Endodermal cell (in vitro differentiated cells): ENCODE measurements around the gene HDAC4. TPM values are rescaled to one million over a fixed set of nuclear protein-coding genes. Genes with fewer than 3 reads are reported as not detected.

Source experiments
- DNase-seq: peaks from one replicate; pipeline ENCODE4 v3.0.0-alpha.2; 2017
- H3K27ac ChIP-seq: 2 replicates; pipeline ENCODE4 v1.5.1; 2013; ENCODE audit warnings: mild to moderate bottlenecking, low read depth, low read length, moderate library complexity
- H3K27me3 ChIP-seq: 2 replicates; pipeline ENCODE4 v1.6.1; 2013; ENCODE audit warnings: mild to moderate bottlenecking, low read length, moderate library complexity; ENCODE audit not compliant: insufficient read depth, control insufficient read depth, poor library complexity, severe bottlenecking
- H3K36me3 ChIP-seq: 2 replicates; pipeline ENCODE4 v1.7.0; 2013; ENCODE audit warnings: mild to moderate bottlenecking, low read length, moderate library complexity; ENCODE audit not compliant: control insufficient read depth, insufficient read depth
- H3K4me1 ChIP-seq: one replicate; pipeline ENCODE4 v1.7.0; 2013; ENCODE audit warnings: low read length; ENCODE audit not compliant: control insufficient read depth, insufficient read depth
- H3K4me3 ChIP-seq: 2 replicates; pipeline ENCODE4 v1.5.1; 2013; ENCODE audit warnings: mild to moderate bottlenecking, low read length, moderate library complexity
- H3K9ac ChIP-seq: 2 replicates; pipeline ENCODE4 v1.6.1; 2013; ENCODE audit warnings: mild to moderate bottlenecking, low read length, moderate library complexity; ENCODE audit not compliant: poor library complexity, severe bottlenecking; ENCODE audit errors: extremely low read depth
- H3K9me3 ChIP-seq: 2 replicates; pipeline ENCODE4 v1.6.1; 2013; ENCODE audit warnings: mild to moderate bottlenecking, low read length, moderate library complexity; ENCODE audit not compliant: control insufficient read depth
- H3K27ac Mint-ChIP-seq: 2 replicates; pipeline ENCODE4 v1.8.0; 2020; ENCODE audit warnings: mixed read lengths
- H3K27me3 Mint-ChIP-seq: 2 replicates; pipeline ENCODE4 v1.8.0; 2021; ENCODE audit warnings: mild to moderate bottlenecking, mixed read lengths; ENCODE audit not compliant: insufficient read depth
- H3K36me3 Mint-ChIP-seq: 2 replicates; pipeline ENCODE4 v1.8.0; 2020; ENCODE audit warnings: low read depth, mixed read lengths
- H3K4me1 Mint-ChIP-seq: 2 replicates; pipeline ENCODE4 v1.8.0; 2020; ENCODE audit warnings: mixed read lengths
- H3K4me3 Mint-ChIP-seq: 2 replicates; pipeline ENCODE4 v1.8.0; 2020; ENCODE audit warnings: mild to moderate bottlenecking, moderate library complexity, mixed read lengths
- H3K9me3 Mint-ChIP-seq: 2 replicates; pipeline ENCODE4 v1.8.0; 2020; ENCODE audit warnings: mild to moderate bottlenecking, mixed read lengths
- WGBS, 2 experiments: methylation state at CpG; one replicate each; pipeline versions ENCODE4 v1.1.5 to v1.1.7; 2013; ENCODE audit warnings: missing lambda C conversion rate in 2 of 2, mixed read lengths in 1 of 2; ENCODE audit not compliant: insufficient coverage in 1 of 2, insufficient read length in 1 of 2; 5-methylcytosine and 5-hydroxymethylcytosine counted together
- total RNA-seq, 2 donors: library from RNA; stranded (reverse); fragmentation: NEBNext Ultra II Directional in 1 of 2; extraction: Animal tissue kit (Norgen Biotek cat#: 25700) in 1 of 2; gene quantifications; 2 replicates in 1 of 2; 3 replicates in 1 of 2; pipeline ENCODE4 v1.2.1, GENCODE V29; 2021
- TF ChIP-seq, protein P1 (sequence below): fragments of 200-600 bp; sonication (generic); conservative IDR thresholded peaks from 2 replicates; pipeline ENCODE4 v1.5.0; 2021; ENCODE audit warnings: antibody characterized with exemption, mild to moderate bottlenecking

The HDAC4 gene
- total RNA-seq, 2 donors from 2014 or later: 45.7 to 51.2 TPM

DNA sequence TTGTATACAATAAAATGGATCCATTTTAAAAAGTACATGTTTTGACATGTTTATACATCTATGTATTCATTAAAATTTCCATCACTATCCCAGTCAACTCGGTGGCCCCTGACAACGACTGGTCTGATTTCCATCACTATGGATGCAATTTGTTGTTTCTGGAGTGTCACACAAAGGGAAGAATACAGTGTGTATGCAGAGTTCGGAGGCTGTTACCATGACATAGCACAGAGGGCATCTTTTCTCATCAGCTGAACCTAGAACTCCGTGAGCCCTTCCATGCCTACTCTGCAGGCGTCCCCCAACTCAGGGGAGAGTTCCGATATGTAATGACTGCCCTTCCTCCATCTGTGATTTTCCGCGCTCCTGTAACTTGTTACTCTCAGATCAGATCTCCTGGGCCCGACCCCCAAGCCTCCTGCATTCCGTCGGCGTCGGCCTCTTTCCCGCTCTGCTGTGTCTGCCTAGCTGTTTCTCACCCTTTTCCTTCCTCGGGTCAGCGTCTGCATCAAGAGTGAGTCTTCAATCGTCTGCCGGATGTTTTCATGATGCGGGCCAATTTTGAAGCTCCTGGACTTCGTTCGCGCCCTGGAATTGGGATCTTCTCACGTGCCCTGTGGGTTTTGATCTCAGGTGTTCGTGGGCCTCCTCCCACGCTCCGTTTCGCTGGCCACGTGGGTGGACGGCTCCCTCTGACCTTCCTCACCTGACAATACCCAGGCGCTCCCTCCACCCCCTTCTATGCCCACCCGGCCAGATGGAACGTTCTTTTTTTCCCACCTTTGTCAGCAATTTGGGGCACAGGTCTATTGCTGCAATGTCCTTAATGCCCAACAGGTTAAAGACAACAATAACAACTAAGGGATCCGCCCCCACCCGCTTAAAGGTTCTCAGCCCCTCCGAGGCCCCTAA lies 391.9 kb downstream of the HDAC4 start:
- no peaks in the 10 kb centered on the region for H3K36me3 ChIP-seq
- peak; percentile 44 for DNase-seq
- H3K27me3 Mint-ChIP-seq: peaks cover 6% of the 10 kb centered on the region
- no peaks in the 10 kb centered on the region for H3K4me1 ChIP-seq
- no peaks in the 10 kb centered on the region for H3K9me3 Mint-ChIP-seq
- no peak overlapping the region for H3K9ac ChIP-seq
- H3K4me3 Mint-ChIP-seq: no peak overlapping the region
- H3K36me3 Mint-ChIP-seq: no peaks in the 10 kb centered on the region
- H3K9me3 ChIP-seq: no peaks in the 10 kb centered on the region
- no peaks in the 10 kb centered on the region for H3K27me3 ChIP-seq
- H3K27ac ChIP-seq: no peak overlapping the region
- TF ChIP-seq, protein P1, sequence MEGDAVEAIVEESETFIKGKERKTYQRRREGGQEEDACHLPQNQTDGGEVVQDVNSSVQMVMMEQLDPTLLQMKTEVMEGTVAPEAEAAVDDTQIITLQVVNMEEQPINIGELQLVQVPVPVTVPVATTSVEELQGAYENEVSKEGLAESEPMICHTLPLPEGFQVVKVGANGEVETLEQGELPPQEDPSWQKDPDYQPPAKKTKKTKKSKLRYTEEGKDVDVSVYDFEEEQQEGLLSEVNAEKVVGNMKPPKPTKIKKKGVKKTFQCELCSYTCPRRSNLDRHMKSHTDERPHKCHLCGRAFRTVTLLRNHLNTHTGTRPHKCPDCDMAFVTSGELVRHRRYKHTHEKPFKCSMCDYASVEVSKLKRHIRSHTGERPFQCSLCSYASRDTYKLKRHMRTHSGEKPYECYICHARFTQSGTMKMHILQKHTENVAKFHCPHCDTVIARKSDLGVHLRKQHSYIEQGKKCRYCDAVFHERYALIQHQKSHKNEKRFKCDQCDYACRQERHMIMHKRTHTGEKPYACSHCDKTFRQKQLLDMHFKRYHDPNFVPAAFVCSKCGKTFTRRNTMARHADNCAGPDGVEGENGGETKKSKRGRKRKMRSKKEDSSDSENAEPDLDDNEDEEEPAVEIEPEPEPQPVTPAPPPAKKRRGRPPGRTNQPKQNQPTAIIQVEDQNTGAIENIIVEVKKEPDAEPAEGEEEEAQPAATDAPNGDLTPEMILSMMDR: no peak
- no peak overlapping the region for H3K27ac Mint-ChIP-seq
- H3K4me1 Mint-ChIP-seq: no peaks in the 10 kb centered on the region
- WGBS, 2 experiments: 89 to 90% methylated on average over 28 to 35 of the region's 35 CpGs
- no peak overlapping the region for H3K4me3 ChIP-seq

DNA sequence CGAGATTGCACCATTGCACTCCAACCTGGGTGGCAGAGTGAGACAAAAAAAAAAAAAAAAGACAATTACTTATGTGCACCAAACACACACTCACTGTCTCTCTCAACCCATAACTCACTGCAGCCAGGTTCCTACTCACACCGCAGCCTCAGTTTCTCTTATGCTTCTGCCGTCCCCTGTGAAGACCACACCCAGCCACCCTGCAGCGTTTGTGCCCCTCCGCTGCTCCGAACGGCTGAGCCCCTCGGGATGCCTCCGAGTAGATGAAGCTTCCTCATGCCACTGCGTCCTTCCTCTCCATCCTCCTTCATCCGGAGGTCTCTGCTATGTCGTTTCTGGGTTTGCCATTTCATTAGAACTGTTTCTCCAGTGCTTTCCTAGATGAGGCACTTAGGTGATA lies 392.8 kb downstream of the HDAC4 start:
- Histone ChIP-seq H3K9me3 (no peaks in the 10 kb centered on the region), H3K27me3 (no peaks in the 10 kb centered on the region), H3K9ac (no peak overlapping the region), H3K36me3 (no peaks in the 10 kb centered on the region), H3K4me3 (no peak overlapping the region), H3K4me1 (no peaks in the 10 kb centered on the region), H3K27ac (no peak overlapping the region)
- WGBS, 2 experiments: 92 to 97% methylated on average over 11 to 12 of the region's 12 CpGs
- Mint-ChIP-seq H3K27me3 (peaks cover 6% of the 10 kb centered on the region), H3K36me3 (no peaks in the 10 kb centered on the region), H3K4me3 (no peak overlapping the region), H3K4me1 (no peaks in the 10 kb centered on the region), H3K27ac (no peak overlapping the region), H3K9me3 (no peaks in the 10 kb centered on the region)
- DNase-seq: peak; percentile 25
- TF ChIP-seq, protein P1: no peak

DNA sequence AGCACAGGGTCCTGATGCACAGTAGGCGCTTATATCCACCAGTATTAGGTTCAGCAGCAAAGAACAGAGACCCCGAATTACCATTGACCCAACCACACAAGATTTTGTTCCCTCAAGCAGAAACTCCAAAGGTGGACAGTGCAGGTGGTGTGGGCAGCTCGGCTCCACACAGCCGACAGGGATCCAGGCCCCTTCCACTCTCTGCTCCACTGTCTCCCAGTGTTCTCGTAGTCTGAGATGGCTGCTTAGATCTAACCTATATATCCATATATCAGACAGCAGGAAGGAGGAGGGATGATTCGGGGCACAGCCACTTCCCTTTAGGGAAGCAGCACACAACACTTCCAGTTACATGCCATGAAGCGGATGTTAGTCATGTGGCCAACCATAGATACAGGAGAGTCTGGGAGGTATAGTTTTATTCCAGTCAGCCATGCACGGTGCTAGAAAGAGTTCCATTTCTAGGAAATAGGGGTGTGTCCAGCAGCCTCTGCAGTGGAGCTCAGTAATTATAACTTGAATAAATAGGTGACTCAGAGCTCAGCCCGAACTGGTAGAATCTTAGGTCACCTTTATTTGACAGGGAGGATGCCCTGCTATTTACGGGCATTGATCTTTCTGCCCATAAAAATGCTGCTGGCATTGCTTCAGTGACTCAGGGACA lies 394.1 kb downstream of the HDAC4 start:
- no peaks in the 10 kb centered on the region for H3K36me3 ChIP-seq
- TF ChIP-seq, protein P1: no peak
- no peaks in the 10 kb centered on the region for H3K27me3 ChIP-seq
- peak; percentile 11 for DNase-seq
- no peaks in the 10 kb centered on the region for H3K36me3 Mint-ChIP-seq
- no peak overlapping the region for H3K27ac Mint-ChIP-seq
- H3K4me3 ChIP-seq: no peak overlapping the region
- peaks cover 6% of the 10 kb centered on the region for H3K27me3 Mint-ChIP-seq
- H3K9me3 Mint-ChIP-seq: no peaks in the 10 kb centered on the region
- no peaks in the 10 kb centered on the region for H3K9me3 ChIP-seq
- 91 to 100% methylated on average over 3 to 10 of the region's 10 CpGs for WGBS, 2 experiments
- no peaks in the 10 kb centered on the region for H3K4me1 Mint-ChIP-seq
- no peak overlapping the region for H3K27ac ChIP-seq
- no peak overlapping the region for H3K4me3 Mint-ChIP-seq
- no peak overlapping the region for H3K9ac ChIP-seq
- H3K4me1 ChIP-seq: no peaks in the 10 kb centered on the region
